Erythroblast (primary cell): ENCODE measurements around the gene TMEM235.

Experiments
- GATA1 ChIP-seq: IDR thresholded peaks from 2 replicates; pipeline ENCODE4 v1.6.1; 2011; ENCODE audit warnings: low read depth, mild to moderate bottlenecking, control low read depth, low read length, moderate library complexity
- POLR2A ChIP-seq: IDR thresholded peaks from 2 replicates; pipeline ENCODE4 v1.6.1; 2011; ENCODE audit warnings: mild to moderate bottlenecking, low read length

- no peak for TF ChIP-seq POLR2A
- no peak for TF ChIP-seq GATA1
Measured at GRCh38 chr17:78264590-78264989, 33.2 kb downstream of the TMEM235 start.
